Mononuclear cell (primary cell): ENCODE results near the gene IGF1R. TPM values are rescaled to one million over a fixed set of nuclear protein-coding genes. Genes with fewer than 3 reads are reported as not detected.

ENCODE experiments used
- H3K27me3 ChIP-seq: 2 replicates; pipeline ENCODE4 v1.6.0; 2011; ENCODE audit warnings: low read length, control low read depth; ENCODE audit not compliant: insufficient read depth
- H3K4me1 ChIP-seq: 2 replicates; pipeline ENCODE4 v1.5.1; 2011; ENCODE audit warnings: mild to moderate bottlenecking, low read length, control low read depth; ENCODE audit not compliant: insufficient read depth
- H3K4me3 ChIP-seq: 2 replicates; pipeline ENCODE4 v1.5.1; 2011; ENCODE audit warnings: mild to moderate bottlenecking, low read length, moderate library complexity
- H3K9me3 ChIP-seq: 2 replicates; pipeline ENCODE4 v1.5.1; 2011; ENCODE audit warnings: low read depth, mild to moderate bottlenecking, control low read depth, low read length
- total RNA-seq: library from RNA; depleted of rRNA; stranded (reverse); fragments of >200 nt; gene quantifications from one replicate; pipeline ENCODE4 v1.2.3, GENCODE V29; 2012

The IGF1R gene
- total RNA-seq, 1 donor: 23.5 TPM

DNA sequence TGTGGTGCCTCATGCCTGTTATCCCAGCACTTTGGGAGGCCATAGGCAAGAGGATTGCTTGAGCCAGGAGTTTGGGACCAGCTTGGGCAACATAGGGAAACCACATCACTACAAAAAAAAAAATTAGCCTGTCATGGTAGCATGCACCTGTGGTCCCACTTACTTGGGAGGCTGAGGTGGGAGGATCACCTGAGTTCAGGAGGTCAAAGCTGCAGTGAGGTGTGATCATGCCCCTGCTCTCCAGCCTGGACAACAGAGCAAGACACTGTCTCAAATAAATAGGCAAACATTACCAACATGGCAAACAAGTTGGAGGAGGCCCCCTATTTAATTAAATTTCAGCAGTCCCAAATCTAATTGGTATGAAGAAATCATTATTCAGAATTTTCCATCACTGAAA is 215.6 kb downstream of the IGF1R start:
- Histone ChIP-seq H3K4me3 (no peak overlapping the region), H3K4me1 (peaks cover 25% of the 10 kb centered on the region), H3K27me3 (no peaks in the 10 kb centered on the region), H3K9me3 (no peaks in the 10 kb centered on the region)

DNA sequence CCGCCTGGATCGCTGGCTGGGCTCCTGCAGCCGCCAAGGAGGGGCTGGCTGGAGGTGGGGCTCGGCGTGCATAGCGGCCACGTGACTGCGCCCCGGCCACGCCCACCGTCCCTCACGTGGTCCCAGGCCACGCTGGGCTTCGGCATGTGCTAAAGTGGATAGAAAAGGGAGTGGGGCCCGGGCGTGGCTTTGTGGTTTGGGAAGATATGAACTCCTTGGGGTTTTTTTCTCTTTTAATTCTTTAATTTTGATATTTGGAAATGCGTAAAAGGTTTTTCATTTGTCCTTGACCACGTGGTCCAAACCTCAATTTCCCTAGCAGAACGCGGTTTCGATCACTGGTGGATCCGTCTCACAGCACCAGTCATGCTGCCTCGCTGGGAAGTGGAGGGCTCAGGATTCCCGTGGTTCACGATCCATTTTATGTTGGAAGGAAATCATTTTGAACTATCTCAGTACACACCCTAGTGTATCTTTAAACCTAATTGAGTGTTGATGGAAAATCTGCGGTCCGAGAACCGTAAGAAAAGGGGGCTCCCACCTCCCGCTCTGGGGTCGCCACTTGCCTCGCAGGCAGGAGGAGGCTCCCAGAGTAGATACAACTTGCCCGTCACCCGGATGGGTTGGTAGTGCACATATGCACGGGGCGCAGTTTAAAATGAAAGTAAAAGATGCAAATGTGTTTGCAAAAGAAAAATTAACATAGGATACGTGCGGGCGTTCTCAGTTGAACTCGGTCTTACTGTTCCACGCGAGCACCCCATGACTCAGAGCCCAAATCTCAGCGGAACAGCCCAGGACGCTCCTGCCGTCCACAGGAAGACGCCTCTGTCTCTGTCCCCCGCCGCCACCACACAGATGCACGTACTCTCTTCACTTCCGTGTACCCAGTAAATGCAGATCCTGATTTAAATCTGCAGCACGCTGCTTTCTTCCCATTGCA is 217.3 kb downstream of the IGF1R start:
- Histone ChIP-seq H3K27me3 (no peaks in the 10 kb centered on the region), H3K4me1 (peaks cover 20% of the 10 kb centered on the region), H3K4me3 (peak overlapping the region; percentile 40), H3K9me3 (no peaks in the 10 kb centered on the region)

DNA sequence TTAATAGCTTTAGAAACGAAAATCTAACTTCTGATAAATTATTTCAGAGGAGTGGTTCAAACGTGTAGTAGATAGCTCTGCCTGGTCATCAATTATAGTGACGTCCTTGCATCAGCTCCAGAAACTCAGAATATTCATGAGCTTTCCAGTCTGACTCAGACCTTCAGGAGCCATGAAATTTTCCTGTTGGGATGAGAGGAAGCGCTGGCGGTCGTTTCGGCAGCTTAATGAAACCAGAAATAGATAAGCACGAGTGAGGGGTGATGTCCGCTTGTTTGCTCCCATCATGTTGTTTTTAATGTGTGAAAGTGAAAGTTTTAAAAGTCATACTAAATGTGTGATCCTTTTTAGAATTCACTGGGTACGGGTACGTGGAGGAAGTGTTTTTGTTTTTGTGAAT is 218.2 kb downstream of the IGF1R start:
- peak overlapping the region; percentile 40 for H3K4me3 ChIP-seq
- H3K27me3 ChIP-seq: no peaks in the 10 kb centered on the region
- H3K4me1 ChIP-seq: peaks cover 14% of the 10 kb centered on the region
- no peaks in the 10 kb centered on the region for H3K9me3 ChIP-seq

DNA sequence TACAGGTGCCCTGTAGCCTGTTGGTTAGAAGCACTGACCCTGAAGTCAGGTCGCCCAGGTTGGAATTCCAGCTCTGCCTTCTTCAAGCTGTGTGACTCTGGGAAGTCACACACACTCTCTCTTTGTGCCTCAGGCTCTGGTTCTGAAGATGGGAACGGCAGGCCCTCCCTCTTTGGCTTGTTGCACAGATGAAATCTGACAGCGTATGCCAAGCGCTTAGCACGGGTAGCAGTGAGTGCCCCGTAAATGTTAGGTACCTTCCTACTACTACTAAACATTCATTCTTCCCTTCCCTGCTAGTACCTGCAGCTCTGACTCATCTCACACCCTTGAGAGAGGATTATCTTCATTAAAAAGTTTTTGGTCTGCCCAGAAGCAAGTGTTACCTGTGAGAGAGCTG is 220.2 kb downstream of the IGF1R start:
- Histone ChIP-seq H3K9me3 (no peaks in the 10 kb centered on the region), H3K27me3 (no peaks in the 10 kb centered on the region), H3K4me1 (peaks cover 30% of the 10 kb centered on the region), H3K4me3 (no peak overlapping the region)

DNA sequence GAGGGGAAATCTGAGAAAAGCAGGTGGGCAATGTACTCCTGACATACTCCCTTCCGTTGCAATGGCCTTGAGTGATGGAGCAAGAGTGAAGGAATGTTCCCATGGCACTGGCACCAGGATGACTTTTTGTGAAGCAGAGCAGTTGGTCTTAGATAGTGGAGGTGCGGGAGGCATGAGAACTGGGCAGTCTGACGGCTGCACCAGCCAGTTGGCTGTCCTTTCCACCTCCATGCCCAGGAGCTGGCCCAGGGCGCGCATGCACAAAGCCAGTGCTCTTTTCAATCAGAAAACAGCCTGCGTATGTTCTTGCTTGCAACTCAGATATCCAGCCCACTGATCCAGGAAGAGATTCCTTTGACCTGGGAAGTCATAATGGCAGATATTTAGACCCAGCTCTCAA is 222.4 kb downstream of the IGF1R start:
- no peaks in the 10 kb centered on the region for H3K9me3 ChIP-seq
- H3K27me3 ChIP-seq: no peaks in the 10 kb centered on the region
- H3K4me3 ChIP-seq: no peak overlapping the region
- peaks cover 46% of the 10 kb centered on the region for H3K4me1 ChIP-seq

DNA sequence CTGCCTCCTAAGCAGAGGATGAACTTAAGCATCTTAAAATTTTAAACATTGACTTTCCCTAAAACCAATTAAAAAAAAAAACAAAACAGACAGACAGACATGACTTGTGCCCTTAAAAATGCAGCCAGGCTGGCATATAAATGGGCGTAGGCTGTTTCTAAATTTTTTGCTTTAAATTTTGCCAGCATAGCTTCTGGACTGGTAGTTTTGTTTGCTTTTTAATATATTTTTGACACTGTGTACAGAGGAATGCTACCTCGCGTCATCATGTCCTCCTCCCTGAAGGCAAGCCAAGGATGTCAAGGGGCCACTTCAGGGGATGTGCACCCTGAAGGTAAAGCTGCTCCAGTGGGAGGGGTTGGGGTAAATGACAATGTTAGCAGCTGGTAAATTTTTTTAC is 224.4 kb downstream of the IGF1R start:
- Histone ChIP-seq H3K9me3 (no peaks in the 10 kb centered on the region), H3K4me3 (no peak overlapping the region), H3K4me1 (peaks cover 45% of the 10 kb centered on the region), H3K27me3 (no peaks in the 10 kb centered on the region)

DNA sequence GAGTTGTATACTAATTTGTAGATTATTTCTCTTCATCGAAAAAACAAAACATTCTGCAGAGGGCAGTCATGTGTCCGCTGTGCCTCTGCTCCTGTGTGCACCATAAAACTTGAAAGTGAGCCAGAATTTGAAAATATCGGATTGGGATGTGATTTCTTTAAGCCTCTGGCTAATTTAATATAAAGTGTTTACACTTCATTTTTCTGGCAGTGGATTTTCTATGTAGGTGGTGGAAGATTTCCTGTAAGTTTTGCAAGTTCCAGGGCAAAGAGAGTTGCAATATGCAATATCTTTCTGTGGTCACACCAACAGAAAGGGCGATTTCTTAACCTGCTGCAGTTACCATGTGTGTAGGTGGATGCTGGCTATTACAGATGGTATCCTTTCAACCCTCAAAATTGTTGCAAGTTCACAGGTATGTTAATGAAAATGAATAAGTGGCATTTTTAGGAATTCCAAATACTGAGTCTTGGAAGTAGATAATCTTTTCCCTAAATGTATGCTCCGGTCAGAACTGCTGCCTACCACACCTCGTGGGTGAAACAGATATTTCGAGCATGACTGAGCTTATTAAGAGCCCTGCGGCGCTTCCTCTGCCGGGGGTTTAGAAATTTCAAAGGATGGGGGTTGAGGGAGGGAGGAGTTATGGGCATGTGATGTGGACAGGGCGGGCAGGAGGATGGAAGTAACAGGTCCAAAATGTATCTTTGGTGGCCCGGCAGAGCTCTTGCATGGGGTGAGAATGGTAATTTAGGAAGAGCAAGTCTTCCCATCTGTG is 225.3 kb downstream of the IGF1R start:
- H3K9me3 ChIP-seq: no peaks in the 10 kb centered on the region
- H3K4me1 ChIP-seq: peaks cover 52% of the 10 kb centered on the region
- no peaks in the 10 kb centered on the region for H3K27me3 ChIP-seq
- peak overlapping the region; percentile 7 for H3K4me3 ChIP-seq

DNA sequence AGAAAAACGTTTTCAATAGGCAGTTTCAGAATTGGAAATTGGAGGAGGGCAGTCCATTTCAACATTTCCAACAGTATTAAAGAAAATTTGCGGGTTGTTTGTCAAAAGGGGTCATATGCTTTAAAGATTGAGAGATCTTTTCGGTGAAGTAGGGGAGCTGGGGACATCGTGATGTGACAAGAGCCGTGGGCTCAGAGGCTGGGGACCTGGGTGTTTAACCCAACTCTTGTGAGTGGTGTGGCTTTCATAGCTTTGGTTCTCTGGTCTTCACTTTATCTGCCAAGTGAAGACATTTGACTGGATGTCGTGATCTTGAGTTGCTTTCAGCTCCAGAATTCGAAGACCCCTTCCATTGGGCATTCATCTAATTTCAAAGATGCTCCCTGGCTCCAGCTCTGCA is 226.0 kb downstream of the IGF1R start:
- H3K4me3 ChIP-seq: peak overlapping the region; percentile 7
- no peaks in the 10 kb centered on the region for H3K27me3 ChIP-seq
- peaks cover 52% of the 10 kb centered on the region for H3K4me1 ChIP-seq
- no peaks in the 10 kb centered on the region for H3K9me3 ChIP-seq

DNA sequence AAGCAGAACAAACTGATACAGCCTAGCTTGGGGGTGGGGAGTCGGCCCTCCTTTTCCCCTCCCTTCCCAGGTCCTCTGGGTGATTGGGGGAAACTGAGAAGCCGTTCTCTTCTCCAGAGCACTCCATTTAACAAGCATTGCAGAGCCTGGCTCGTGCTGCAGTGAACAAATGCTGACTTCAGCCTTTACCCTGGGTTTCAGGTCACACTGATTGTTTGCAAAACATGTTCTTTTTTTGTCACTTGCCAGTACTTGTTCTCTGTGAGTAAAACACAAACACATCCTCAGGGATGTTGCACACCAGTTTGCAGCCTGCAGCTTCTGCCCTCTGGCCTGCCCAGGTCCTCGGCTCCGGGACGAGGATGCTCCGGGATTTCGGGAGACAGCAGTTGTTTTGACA is 226.4 kb downstream of the IGF1R start:
- Histone ChIP-seq H3K27me3 (no peaks in the 10 kb centered on the region), H3K4me3 (peak overlapping the region; percentile 7), H3K4me1 (peaks cover 52% of the 10 kb centered on the region), H3K9me3 (no peaks in the 10 kb centered on the region)

DNA sequence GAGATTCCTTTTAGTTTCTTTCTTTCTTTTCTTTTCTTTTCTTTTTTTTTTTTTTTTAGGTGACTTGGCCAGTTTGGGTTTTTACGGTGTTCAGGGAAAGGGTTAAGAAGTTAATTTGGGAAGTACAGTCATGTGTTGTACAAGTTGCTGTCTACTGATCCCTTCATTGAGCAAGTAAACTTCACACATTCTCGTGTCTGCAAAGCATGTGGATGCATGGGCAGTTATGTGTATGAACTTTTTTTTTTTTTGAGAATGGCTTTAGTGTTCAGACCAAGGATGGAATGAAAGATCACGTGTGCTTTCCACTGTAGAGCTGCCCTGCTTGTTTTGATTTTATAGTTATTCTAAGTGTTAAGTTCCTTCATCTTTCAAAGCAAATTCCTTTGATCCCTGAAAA is 227.0 kb downstream of the IGF1R start:
- Histone ChIP-seq H3K4me1 (peaks cover 52% of the 10 kb centered on the region), H3K27me3 (no peaks in the 10 kb centered on the region), H3K9me3 (no peaks in the 10 kb centered on the region), H3K4me3 (no peak overlapping the region)

DNA sequence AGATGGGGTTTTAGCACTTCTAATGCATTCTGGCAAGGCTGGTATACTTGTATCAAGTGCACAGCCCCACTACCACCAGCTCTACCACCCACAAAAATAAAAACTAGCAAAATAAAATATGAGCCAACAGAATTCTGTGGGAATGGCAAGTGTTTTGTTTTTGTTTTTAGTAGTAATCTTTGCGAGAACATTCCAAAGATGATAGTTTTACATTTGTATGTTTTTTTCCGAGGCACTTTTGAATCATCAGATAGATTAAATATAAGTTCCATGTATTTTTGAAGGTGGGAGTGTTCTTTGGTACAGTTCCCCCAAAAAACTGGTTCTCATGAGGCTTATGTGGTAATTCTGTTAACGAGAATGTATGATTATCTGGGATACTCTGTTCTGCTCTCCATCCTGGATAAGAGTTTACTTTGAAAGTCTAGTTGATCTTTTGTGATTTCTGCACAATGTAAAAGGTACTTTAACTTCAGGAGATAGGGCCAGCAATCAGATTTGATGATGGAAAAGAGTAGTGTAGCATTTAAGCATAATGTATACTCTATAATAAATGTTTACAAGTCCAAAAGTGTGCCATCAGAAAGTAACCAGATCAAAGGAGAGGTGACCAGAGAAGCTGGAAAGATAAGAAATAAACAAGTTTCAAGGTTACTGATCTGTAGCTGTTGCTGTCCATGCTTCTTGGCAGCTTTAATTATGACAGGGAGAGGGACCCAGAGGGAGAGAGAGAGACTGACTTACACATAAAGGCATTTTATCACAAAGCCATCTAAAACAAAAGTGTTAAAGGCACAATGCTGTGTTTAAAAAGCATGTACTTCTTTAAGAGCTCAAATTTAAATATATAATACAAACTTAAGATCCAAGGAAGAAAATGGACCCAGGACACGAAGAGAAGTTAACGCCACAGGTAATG is 228.4 kb downstream of the IGF1R start:
- Histone ChIP-seq H3K4me3 (no peak overlapping the region), H3K27me3 (no peaks in the 10 kb centered on the region), H3K9me3 (no peaks in the 10 kb centered on the region), H3K4me1 (peaks cover 52% of the 10 kb centered on the region)

DNA sequence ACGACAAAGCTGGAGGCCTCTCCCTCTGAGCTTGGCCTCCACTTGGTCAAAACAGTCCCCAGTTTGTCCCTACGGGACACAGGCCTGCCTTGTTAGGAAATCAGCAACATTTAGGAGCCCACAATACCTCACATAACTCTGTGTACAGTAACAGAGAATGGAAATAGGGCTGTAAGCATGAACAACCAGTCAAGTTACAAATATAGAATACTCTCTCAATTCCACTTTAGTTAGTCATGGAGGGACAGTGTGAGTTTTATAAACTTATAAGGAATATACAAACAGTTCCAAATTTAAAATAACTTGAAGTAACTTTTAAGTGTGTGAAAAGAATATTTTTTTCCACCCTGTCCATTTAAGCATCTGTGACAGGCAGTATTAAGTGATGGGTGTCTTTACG is 229.8 kb downstream of the IGF1R start:
- Histone ChIP-seq H3K4me3 (no peak overlapping the region), H3K4me1 (peaks cover 48% of the 10 kb centered on the region), H3K9me3 (no peaks in the 10 kb centered on the region)

DNA sequence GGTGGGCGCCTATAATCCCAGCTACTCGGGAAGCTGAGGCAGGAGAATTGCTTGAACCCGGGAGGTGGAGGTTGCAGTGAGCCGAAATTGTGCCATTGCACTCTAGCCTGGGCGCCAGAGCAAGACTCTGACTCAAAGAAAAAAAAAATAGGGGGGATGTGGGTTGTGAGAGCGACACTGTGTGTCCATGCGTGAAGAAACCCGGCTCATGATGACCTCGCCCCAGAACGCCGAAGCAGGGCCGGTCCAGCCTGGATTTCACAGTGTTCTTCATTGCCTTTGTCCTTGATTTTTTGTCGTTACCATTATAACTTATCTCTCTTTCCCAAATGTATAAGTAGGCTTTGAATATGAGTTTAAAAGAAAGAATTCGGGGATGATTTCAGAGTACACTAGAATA is 230.5 kb downstream of the IGF1R start:
- Histone ChIP-seq H3K27me3 (no peaks in the 10 kb centered on the region), H3K4me3 (no peak overlapping the region), H3K9me3 (no peaks in the 10 kb centered on the region), H3K4me1 (peaks cover 41% of the 10 kb centered on the region)

More for the DNA sequence above, 229.8 kb downstream of the IGF1R start:
- H3K27me3 ChIP-seq: no peaks in the 10 kb centered on the region

DNA sequence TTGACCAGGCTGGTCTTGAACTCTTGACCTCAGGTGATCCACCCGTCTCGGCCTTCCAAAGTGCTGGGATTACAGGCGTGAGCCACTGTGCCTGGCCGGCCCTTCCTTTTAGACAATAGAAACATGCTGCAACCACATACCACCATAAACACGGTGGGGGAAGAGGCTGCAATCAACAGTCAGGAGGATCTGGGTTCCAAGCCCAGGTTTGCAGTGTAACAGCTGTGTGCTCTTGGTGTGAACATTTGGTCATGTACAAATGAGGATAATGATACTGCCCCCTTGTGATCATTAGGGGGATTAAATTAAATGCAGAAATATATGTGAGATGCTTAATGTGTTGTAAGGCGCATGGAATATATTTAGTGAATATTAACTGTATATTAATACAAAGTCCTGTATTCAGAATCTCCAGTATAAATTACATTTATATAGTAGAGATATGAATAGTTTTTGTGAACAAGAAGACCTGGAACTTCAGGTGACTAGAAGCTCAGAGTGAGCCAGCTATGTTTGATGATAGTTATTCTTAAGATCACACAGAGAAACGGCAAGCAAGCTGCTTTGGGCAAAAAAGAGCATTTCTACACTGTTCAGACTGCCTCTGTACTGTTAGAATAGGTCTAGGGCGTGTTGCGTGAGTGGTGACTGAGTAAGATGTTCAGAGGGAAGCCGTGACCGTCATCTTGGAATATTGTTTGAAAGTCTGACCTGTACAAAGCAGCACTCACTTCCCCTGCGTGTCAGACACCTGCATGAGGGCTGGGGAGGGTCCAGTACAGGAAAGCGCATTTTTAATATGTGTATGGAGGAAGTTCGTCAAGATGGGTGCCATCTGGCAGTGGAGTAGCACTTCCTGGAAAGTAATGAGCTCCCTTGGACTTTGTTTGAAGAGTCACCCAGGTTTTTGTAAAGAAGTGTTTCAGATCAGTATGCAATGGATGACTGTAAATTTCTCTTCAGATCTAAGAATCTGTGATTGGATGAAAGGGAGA is 233.5 kb downstream of the IGF1R start:
- Histone ChIP-seq H3K9me3 (no peaks in the 10 kb centered on the region), H3K4me1 (peaks cover 16% of the 10 kb centered on the region), H3K4me3 (no peak overlapping the region), H3K27me3 (no peaks in the 10 kb centered on the region)
